Thyroid gland (tissue), 4 donors: ENCODE data around the gene PRM3.

ENCODE experiments used
- CTCF ChIP-seq, 6 experiments: fragments of 200-600 bp in 3 of 6; fragments of 450-650 bp in 3 of 6; sonication (generic) in 3 of 6; IDR thresholded peaks; one replicate each; pipeline ENCODE4 v1.5.1; 2016 to 2019; ENCODE audit warnings: antibody characterized with exemption in 6 of 6, mild to moderate bottlenecking in 2 of 6, inconsistent platforms in 1 of 6, moderate library complexity in 1 of 6
- POLR2A ChIP-seq, 2 donors: fragments of 450-650 bp; IDR thresholded peaks; one replicate each; pipeline ENCODE4 v1.6.1; 2017; ENCODE audit warnings: antibody characterized with exemption in 2 of 2, mild to moderate bottlenecking in 2 of 2, moderate library complexity in 1 of 2

GRCh38 chr16:11262915-11263314, 10.5 kb downstream of the PRM3 start:
- no peak for TF ChIP-seq CTCF (IDR thresholded peaks at IDR 0.05)
- TF ChIP-seq POLR2A (IDR thresholded peaks at IDR 0.05): no peak
